Activated T-helper 1 cell treated with Interleukin-2 at 50 U/mL for 16 hours (primary cell): ENCODE results near the gene TENM4.
"Not testable (repeated sequence)": the region's sequence is repeated elsewhere in the genome, so short reads cannot be mapped to it uniquely, and the experiment has no call there.

Source experiments
- DNase-seq: peaks from one replicate; pipeline ENCODE4 v3.0.0-alpha.2; 2020; ENCODE audit warnings: low read depth

Gene TENM4

DNA sequence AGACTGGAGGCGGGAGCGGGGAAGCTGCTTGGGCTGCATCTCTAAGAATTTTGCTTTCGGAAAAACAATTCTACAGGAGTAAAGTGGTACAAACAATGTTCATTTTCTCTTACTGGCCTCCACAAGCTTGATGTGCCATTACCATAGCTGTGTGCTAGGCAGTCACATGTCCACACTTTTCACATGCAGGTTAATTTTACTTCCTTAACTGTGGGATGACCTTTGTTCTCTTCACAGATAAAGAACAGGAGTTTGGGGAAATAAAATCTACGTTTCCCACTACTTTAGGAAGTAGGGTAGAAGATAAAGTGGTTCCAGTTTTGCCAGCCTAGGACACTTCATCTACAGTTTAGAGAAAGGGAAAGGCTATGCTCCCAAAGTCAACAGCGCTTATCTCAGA, 539.0 kb downstream of the TENM4 start:
- no peak for DNase-seq

DNA sequence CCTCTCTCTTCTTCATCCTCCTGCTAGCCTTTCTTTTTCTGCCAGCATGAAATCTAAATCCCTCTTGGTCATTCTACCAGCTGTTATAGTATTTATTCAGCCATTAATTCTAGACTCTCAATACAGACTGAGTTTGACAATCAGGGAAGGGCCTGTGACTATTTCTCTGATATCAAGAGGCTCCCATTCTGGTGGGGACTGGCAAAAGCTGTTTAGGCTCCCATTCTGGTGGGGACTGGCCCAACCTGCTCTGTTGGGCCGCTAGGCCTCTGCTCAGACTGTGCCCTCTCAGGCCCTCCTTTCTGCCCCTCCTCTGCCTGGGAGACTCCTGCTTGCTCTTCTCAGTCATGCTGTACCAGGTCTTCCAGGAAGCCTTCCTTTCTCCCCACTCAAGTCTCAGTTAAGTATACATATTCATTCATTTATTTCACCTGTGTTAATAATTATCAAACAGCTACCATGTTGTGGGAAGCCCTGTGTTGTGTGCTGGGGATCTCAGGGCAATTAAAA, 542.5 kb downstream of the TENM4 start:
- DNase-seq = no peak

GRCh38 chr11:78893996-78894395, 546.8 kb downstream of the TENM4 start:
- DNase-seq = no peak

GRCh38 chr11:78889698-78890097, 551.1 kb downstream of the TENM4 start:
- DNase-seq = no peak

GRCh38 chr11:78886616-78887015, 554.2 kb downstream of the TENM4 start:
- DNase-seq = no peak

GRCh38 chr11:78884761-78885160, 556.1 kb downstream of the TENM4 start:
- DNase-seq = no peak

DNA sequence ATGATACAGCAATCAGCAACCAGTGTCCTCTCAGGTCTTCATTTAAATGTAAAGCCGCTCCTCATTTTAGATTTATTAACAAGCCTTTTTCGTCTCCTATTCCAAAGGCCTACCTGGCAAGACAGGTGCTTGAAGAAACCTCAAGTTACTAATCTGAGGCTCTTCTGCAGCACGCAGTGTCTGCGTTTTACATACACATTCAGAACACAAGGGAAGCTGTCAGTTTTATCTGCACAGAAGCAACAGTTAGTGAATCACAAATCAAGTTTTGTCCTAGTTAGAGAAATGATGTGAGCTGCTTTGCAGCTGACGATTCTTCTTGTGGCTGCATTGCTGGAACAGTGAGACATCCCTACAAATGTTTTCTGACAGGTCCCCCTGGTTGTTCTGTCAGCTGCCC, 557.3 kb downstream of the TENM4 start:
- DNase-seq = no peak

- not testable (repeated sequence) for DNase-seq
Measured at GRCh38 chr11:78879094-78879980, 561.5 kb downstream of the TENM4 start.

GRCh38 chr11:78878631-78879030, 562.2 kb downstream of the TENM4 start:
- no peak for DNase-seq

- DNase-seq = no peak
Measured at GRCh38 chr11:78876676-78877075, 564.2 kb downstream of the TENM4 start.

- no peak for DNase-seq
Measured at GRCh38 chr11:78870655-78871054, 570.2 kb downstream of the TENM4 start.

GRCh38 chr11:78869293-78869692, 571.5 kb downstream of the TENM4 start:
- no peak for DNase-seq

GRCh38 chr11:78868563-78868962, 572.3 kb downstream of the TENM4 start:
- no peak for DNase-seq

GRCh38 chr11:78860720-78861422, 580.0 kb downstream of the TENM4 start:
- no peak for DNase-seq

DNA sequence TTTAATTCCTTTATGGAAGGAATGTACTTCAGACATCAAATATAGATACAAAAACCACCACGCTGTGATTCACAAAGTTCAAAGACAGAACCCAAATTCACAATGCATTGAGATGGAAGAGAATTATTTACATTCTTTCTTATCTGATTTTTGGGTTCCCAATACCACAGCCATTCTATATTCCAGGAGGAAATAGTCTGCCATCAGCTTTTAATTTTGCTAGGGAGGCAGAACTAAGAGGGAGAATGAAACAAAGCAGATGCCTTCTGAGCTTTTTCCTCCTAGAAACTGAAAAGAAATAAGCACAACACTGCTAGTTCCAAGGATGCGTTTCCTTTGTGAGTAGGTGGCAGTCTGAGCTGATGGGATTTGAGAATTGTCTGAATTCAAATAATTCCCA, 583.1 kb downstream of the TENM4 start:
- no peak for DNase-seq

DNA sequence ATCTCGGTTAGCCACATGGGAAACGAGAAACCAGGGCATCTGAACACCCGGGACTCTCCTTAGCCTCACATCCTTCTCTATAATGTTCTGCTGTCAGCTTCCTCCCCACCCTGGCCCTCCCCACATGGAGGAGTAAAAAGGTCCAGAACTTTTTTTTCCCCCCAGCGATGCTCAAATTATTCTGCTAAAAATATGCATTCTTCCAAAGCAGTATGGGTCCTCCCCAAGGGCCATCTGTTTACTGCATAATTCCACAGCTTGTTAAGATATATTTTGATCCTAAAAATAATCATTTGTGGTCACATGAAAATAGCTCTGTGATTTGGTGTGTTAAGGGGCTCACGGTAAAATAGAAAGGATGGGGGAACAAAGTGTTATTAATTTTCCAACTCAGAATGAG, 584.6 kb downstream of the TENM4 start:
- no peak for DNase-seq

GRCh38 chr11:78855116-78855515, 585.7 kb downstream of the TENM4 start:
- DNase-seq = no peak

DNA sequence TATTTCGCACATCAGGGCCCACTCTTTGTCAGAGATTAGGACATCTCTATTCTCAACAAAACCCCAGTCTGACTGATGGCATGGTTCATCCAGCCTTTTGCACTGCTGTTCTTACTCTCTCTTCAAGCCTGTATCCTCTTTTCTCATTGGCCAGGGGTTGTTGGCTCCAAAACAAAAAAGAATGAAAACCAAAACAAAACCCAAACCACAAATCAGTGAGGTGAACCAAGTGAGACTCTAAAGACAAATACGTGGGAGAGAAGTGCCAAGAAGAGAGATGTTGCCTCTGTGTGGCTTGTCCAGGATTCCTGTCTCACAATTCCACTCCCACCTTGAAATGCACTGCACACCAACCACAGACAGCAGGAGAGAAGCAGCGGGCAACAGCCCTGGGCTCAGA, 587.3 kb downstream of the TENM4 start:
- no peak for DNase-seq

GRCh38 chr11:78851878-78852586, 588.8 kb downstream of the TENM4 start:
- no peak for DNase-seq

- no peak for DNase-seq
Measured at GRCh38 chr11:78850078-78850477, 590.8 kb downstream of the TENM4 start.

DNA sequence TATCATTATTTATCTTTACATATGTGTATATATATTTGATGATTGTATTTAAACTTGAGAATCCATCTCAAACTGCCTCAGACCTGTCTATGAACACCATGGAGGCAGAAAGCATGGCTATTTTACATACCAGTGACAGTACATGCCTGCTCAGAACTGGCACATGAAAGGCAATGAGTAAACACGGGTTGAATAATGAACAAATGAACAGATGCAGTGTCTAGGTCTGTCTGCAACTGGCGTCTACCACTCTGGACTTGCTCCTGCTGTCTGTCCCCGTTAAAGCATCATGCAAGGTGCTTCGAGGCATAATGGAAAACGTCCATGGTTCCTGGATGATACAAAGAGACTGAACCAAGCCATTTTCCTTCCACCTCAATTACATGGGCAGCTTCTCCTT, 594.6 kb downstream of the TENM4 start:
- no peak for DNase-seq

DNA sequence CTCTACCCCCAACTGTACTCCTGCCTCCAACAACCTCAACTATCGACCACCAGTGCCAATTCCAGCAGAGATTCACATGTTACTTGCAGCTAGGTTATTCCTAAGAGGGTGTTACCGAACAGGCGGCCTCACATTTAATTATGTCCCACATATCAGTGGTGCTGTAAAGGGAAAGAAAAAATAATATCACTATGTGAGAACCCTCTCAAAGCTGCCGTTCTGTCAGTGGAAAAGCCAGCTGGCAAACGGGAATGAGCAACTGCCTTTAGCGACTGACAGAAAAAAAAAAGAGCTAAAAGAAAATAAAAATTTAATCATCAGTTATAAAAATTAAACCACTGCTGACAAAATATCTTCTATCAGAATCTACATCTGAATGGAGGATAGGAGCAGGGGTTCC, 595.3 kb downstream of the TENM4 start:
- no peak for DNase-seq
